ENCODE results near the gene CCM2.
"Not testable (repeated sequence)": the region's sequence is repeated elsewhere in the genome, so short reads cannot be mapped to it uniquely, and the experiment has no call there.

Gene CCM2

DNA sequence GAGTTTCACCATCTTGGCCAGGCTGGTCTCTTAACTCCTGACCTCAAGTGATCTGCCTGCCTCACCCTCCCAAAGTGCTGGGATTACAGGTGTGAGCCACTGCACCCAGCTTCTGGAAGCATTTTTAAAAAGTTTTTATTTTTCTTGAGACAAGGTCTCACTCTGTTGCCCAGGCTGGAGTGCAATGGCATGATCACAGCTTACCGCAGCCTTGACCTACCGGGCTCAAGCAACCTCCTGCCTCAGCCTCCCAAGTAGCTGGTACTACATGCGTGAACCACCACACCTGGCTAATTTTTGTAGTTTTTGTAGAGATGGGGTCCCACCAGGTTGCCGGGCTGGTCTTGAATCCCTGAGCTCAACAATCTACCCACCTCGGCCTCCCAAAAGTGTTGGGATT lies 34.7 kb downstream of the CCM2 start:
- not testable (repeated sequence) for DNase-seq (ENCODE audit: low read depth)

DNA sequence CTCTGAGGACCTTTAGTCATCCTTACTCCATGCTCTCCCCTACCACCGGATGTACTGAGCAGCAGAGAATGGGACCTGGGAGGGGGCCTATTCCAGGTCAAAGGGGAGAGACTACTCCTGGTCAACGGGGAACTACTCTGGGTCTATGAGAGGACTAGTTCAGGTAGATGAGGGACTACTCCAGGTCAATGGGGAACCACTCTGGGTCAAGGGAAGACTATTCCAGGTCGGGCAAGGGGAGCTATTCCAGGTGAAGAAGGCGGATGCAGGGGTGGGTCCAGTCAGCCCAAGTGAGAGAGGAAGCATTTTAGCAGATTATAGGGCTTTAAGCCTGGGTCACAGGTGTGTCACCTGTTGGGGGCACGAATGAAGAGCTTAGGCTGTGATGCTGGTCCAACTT lies 35.4 kb downstream of the CCM2 start:
- no peak for DNase-seq (ENCODE audit: low read depth)

DNA sequence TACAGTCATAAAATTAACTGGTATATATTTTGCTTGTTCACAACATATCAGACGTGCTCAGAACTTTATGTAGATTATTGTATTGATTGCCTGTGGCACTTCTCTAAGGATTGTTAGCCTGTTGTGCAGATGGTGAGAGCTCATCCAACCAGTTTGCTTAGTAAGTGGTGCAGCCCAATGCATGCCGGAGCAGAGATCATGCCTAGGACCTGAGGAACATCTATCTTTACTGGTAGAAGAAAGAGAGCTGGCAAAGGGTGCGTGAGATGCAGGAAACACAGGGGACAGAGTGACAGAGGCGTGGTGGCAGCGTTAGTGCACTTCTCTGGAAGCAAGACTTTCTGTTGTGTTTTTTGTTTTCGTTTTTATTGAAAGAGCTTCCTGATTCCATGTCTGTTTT lies 35.9 kb downstream of the CCM2 start:
- no peak for DNase-seq (ENCODE audit: low read depth)

DNA sequence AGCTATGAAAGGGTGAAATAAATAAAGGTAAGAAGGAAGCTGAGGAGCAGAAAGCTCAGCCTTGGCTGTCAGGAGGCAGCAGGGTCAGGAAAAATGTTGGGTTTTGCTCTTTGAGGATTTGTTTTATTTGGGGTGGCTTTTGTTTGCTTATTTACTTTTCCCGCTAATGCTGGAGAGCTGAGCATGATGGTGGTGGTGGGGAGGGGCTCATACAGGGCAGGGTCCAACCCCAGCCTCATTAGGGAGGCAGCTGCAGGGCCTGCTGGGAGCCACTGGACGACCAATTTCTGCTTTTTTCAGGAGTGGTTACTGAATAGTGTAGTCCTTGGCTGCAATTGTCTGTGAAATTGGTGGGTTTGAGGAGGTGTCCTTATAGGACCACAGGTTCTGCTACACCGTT lies 36.3 kb downstream of the CCM2 start:
- DNase-seq (ENCODE audit: low read depth): no peak

DNA sequence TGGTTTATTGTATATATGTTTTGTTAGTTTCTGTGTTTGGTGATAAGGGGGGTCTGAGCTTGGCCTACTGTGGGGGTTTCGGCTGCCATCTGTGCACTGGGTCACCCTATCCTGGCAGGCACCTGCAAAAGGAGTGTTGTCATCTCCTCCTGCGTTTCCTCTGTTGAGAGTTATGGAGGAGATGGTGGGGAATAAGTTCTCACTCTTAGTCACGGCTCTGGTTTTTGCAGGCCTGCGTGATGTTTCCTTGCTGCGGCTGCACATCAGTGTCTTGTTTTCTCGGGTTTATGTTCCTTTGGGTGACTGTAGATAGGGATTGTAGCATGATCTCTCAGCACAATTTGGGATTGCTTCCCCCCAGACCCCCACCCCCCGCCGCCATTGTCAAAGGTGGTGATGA lies 36.8 kb downstream of the CCM2 start:
- no peak for DNase-seq (ENCODE audit: low read depth)

DNA sequence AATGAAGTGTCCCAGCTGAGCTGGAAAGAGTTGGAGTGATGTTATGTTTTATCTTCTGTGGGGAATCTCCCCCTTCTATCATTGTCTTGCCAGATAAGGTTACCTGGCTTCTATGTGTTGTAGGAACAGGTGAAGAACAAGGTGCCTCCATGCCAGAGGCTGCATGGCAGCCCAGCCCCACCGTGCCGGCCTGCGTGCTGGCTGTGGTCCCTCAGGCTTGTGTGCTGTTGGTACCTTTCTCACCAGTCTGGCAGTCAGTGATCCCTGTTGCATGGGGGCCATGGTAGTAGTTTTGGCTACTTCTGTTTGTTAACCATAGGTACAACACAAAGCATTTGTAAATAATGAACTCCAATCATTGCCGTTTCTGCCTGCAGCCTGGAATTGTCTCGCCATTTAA lies 37.9 kb downstream of the CCM2 start:
- no peak for DNase-seq (ENCODE audit: low read depth)

DNA sequence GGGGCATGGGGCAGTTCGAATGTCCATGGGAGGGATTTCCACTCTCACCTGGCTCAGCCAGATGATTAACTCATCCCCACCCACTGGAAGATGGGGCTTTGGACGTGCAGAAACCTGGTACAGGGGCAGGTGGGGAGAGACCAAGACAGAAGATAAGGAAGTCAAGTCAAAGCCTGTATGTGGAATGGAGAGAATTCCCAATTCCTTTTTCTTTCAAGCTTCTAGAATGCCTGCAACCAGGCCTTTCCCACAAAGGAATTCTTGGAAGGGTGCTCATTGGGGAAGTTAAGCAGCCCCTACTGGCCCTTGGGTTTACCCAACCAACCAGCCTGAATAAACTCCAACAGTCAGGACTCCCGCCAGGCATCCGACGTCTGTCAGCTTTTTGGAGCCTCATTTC lies 39.1 kb downstream of the CCM2 start:
- no peak for DNase-seq (ENCODE audit: low read depth)

DNA sequence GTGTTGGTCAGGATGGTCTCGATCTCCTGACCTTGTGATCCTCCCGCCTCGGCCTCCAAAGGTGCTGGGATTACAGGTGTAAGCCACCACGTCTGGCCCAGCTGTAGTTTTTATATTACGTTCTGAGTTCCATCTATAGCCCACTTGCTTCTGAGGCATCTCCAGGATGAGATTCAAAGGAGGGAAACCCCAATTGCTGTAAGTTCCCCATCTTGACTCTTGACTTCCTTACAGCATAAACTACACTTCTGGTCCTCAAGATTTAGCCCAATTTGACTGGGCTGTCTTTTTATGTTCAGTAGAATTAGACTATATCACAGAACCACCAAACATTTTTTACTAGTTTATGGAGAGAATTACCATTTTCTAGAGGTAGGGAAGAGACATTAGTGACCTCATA lies 44.3 kb downstream of the CCM2 start:
- DNase-seq (ENCODE audit: low read depth): no peak

GRCh38 chr7:45048748-45049147 lies 48.7 kb downstream of the CCM2 start:
- no peak for DNase-seq (ENCODE audit: low read depth)

DNA sequence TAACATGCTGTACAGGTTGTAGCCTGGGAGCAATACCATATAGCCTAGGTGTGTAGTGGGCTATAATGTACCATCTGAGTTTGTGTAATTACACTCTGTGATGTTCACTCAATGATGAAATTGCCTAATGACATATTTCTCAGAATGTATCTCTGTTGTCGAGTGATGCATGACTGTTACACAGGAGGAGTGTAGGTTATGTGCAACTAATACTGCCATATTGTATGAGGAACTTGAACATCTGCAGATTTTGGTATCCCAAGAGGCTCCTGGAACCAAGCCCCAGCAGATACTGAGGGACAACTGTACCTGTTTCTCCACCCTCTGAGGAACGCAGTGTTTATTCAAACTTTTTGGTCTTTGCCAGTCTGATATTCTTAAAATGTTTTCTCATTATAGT lies 50.2 kb downstream of the CCM2 start:
- no peak for DNase-seq (ENCODE audit: low read depth)

GRCh38 chr7:45052011-45052410 lies 52.0 kb downstream of the CCM2 start:
- no peak for DNase-seq (ENCODE audit: low read depth)

DNA sequence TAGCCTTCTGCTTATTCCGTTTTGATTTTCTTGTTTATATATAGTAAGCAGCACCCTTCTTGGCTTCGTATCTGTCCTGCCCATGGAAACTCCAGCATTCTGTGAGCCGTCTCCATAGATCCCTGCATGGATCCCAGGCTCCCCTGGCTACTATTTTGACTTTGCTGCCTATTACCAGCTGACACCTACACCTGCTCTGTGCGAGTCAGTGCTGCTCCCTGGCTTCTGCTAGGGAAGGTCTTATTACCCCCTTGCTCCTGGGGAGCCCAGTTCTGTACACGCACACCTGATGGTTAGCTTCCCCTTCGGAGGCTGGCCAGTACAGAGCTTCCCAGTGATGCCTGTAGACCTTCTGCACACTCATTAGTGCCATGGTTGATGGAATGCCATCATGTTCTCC lies 53.4 kb downstream of the CCM2 start:
- DNase-seq (ENCODE audit: low read depth): no peak

DNA sequence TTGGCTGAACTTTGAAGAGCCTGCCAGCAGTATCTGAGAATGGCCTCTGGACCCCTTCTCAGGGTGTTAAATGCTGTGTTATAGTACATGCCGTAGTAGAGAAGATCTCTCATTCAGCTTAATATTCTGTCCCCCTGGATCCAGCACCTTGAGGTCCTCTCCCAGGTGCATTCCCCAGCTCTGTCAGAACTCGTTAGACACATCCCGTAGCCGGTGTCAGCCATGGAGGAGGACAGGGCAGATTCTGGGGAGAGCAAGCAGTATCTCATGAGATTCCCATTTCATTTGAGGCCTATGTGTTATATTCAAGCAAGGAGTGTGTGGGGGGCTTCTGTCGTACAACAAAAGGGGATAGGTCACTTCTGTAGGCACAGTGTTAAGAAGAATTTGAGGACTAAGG lies 53.9 kb downstream of the CCM2 start:
- no peak for DNase-seq (ENCODE audit: low read depth)

- DNase-seq (ENCODE audit: low read depth): no peak
Measured at GRCh38 chr7:45054442-45054841, 54.4 kb downstream of the CCM2 start.

- no peak for DNase-seq (ENCODE audit: low read depth)
Measured at GRCh38 chr7:45055016-45055415, 55.0 kb downstream of the CCM2 start.

GRCh38 chr7:45055594-45056219 lies 55.7 kb downstream of the CCM2 start:
- DNase-seq (ENCODE audit: low read depth): no peak

DNA sequence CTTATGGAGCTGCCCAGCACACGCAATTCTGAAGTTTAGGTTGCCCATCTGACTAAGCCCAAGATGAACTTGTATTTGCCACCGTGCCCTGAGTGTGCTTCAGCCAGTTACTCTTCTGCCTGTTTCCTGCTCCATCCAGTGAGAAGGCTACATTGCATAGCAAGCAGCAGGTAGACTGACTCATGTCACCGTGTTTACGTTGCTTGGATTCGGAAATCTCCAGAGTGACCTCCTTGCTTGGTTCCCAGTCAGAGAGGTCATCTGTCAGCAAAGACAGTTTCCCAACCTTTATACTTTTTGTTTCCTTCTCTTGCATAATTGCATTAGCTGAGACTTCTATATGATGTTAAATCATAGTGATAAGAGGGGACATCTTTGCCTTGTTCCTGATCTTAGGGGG lies 57.9 kb downstream of the CCM2 start:
- no peak for DNase-seq (ENCODE audit: low read depth)

DNA sequence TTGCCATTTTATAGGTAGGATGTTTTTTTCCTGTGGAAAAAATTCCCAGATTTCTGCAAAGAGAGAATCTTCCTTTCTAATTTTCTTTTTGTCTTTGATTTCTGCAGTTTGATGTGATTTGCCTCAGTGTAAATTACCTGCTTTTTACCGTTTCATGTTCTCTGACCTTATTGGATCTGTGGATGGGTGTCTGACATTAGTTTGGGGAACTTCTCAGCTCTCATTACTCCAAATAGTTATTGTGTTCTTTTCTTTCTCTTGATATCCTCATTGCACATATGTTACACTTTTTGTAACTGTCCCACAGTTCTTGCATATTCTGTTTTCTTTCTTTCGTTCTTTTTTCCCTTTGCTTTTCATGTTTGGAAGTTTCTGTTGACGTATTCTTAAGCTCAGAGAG lies 60.3 kb downstream of the CCM2 start:
- DNase-seq (ENCODE audit: low read depth): no peak

DNA sequence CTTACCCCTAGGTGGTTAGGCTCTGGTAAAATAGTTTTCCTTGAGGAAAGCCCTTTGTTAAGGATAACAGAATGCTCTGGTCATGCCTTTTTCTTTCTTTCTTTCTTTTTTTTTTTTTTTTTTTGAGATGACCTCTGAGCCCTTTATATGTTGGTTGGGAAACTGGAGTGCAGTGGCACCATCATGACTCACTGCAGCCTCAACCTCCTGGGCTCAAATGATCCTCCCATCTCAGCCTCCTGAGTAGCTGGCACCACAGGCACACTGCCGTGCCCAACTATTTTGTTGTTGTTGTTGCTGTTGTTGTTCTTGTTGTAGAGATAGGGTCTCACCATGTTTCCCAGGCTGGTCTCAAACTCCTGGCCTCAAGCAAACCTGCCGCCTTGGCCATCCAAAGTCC lies 61.4 kb downstream of the CCM2 start:
- no peak for DNase-seq (ENCODE audit: low read depth)

DNA sequence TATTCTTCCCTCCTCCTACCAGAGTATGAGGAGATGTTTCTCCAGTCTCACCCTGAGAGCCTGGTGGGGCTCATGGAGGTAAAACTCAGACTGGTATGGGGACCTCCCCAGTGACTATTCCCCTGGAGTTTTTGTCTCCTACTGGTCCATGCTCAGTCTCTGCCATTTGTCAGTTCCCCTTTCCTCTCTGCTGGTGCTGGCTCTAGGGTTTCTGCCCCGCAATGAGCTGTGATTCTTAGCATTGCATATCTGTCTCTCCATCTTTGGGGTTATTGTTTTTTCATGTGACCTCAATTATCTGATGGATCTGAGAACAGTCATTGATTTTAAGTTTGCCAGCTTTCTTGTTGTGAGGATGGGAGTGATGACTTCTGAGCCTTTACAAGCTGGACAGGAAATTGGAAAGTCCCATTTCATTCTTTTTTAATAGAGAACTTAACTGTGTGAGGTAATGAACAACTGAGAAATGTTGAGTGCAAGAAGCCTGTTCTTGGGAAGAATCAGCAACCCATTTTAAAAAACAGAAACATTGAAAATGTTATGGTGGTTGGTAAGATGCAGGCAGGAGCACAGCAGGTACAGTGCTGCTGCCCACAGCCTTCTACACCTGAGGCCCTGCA lies 61.9 kb downstream of the CCM2 start:
- DNase-seq (ENCODE audit: low read depth): no peak

DNA sequence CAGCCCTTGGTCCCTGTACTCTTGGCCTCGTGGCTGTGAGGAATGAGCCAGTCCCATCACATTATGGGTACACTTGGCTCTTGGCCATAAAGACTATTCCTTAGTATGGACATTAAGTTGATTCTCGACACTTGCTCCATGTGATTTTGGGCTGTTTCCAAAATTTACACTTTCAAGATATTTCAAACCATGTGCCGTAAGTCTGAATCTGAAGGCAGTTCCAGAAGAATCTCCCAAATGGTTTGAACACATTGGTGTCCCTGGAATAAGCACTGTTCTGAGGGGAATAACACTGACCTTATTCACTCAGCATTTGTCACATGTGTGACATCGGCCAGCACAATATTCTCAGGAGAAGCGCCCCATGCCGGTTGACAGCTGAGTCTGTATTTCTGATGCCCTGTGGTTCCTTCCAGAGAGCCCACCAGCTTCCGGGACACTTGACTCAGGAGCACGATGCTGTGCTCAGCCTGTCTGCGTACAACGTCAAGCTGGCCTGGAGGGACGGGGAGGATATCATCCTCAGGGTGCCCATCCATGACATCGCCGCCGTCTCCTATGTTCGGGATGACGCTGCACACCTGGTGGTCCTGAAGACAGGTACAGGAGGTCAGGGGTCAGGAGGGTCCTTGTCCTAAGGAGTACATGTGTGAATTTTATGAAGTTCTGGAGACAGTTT lies 64.2 kb downstream of the CCM2 start:
- no peak for DNase-seq (ENCODE audit: low read depth)

GRCh38 chr7:45065031-45065995 lies 65.3 kb downstream of the CCM2 start:
- DNase-seq (ENCODE audit: low read depth): no peak

DNA sequence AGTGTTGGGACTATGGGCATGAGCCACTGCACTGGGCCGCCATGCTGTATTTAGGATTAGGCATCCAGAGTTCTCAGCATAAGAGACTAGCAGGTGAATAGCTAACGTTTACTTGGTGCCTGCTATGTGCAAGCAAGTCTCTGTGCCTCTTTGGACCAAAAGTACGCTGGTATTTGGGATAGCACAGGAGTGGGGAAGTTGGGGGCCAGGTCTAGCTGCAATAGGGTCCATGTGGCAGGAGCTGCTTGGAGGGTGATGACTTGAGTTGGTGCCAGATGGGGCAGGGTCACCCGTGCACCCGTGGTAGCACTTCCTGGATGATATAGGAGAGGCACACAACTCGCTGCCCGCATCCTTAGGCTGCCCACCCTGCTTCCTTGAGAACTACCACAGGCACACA lies 66.4 kb downstream of the CCM2 start:
- DNase-seq (ENCODE audit: low read depth): no peak
